Sigmoid colon (tissue), 4 donors: ENCODE measurements around the gene CCDC57.
A peak's percentile ranks its signal among the peaks of the same experiment; 100 is the strongest.

Experiments used
- CTCF ChIP-seq, 4 experiments: fragments of 450-650 bp in 3 of 4; fragments of 200-600 bp in 1 of 4; IDR thresholded peaks; one replicate each; pipeline ENCODE4 v1.5.1; 2016 to 2019; ENCODE audit warnings: antibody characterized with exemption in 4 of 4, mild to moderate bottlenecking in 3 of 4, moderate library complexity in 2 of 4
- POLR2A ChIP-seq, 2 donors: fragments of 450-650 bp; IDR thresholded peaks; one replicate each; pipeline ENCODE4 v1.6.1; 2016; ENCODE audit warnings: antibody characterized with exemption in 2 of 2, mild to moderate bottlenecking in 2 of 2, moderate library complexity in 2 of 2
- POLR2AphosphoS5 ChIP-seq, 4 donors: sonication (generic); formaldehyde crosslinking; IDR thresholded peaks; one replicate each; pipeline ENCODE4 v1.6.1; 2017; ENCODE audit warnings: antibody characterized with exemption in 4 of 4

GRCh38 chr17:82134101-82134500, 78.5 kb downstream of the CCDC57 start:
- TF ChIP-seq POLR2AphosphoS5 (IDR thresholded peaks at IDR 0.05) (peak in 1 of 4 donors; percentile 9), CTCF (IDR thresholded peaks at IDR 0.05) (no peak), POLR2A (IDR thresholded peaks at IDR 0.05) (no peak)
